Activated CD4-positive, alpha-beta T cell treated with anti-CD3 and anti-CD28 coated beads, Interleukin-2, amount 10 ng/mL, durations not matched to agents 7 days and 5 days (primary cell): Measurements from ENCODE around the gene CHKA. TPM values are rescaled to one million over a fixed set of nuclear protein-coding genes. Genes with fewer than 3 reads are reported as not detected.

Experiments
- CTCF ChIA-PET: fragments of 350-600 bp; sonication (Branson Sonifier 250); formaldehyde crosslinking; loops from one replicate; lab custom pipeline; 2021; ENCODE audit warnings: antibody characterized with exemption; lab: Charles Lee
- POLR2A ChIA-PET: fragments of 350-600 bp; sonication (Branson Sonifier 250); formaldehyde crosslinking; loops from one replicate; lab custom pipeline; 2021; ENCODE audit warnings: antibody characterized with exemption; lab: Charles Lee
- DNase-seq: peaks from one replicate; pipeline ENCODE4 v3.0.0-alpha.2; 2020
- H3K27ac Mint-ChIP-seq: one replicate; pipeline ENCODE4 v1.8.0; 2021; ENCODE audit warnings: mild to moderate bottlenecking, moderate library complexity, mixed read lengths
- H3K27me3 Mint-ChIP-seq: one replicate; pipeline ENCODE4 v1.8.0; 2021; ENCODE audit warnings: mixed read lengths
- H3K36me3 Mint-ChIP-seq: one replicate; pipeline ENCODE4 v1.8.0; 2021; ENCODE audit warnings: low read depth, mixed read lengths
- H3K4me1 Mint-ChIP-seq: one replicate; pipeline ENCODE4 v1.8.0; 2021; ENCODE audit warnings: mixed read lengths
- H3K4me3 Mint-ChIP-seq: one replicate; pipeline ENCODE4 v1.8.0; 2021; ENCODE audit warnings: mild to moderate bottlenecking, moderate library complexity, mixed read lengths
- H3K9me3 Mint-ChIP-seq: one replicate; pipeline ENCODE4 v1.8.0; 2021; ENCODE audit warnings: mixed read lengths
- total RNA-seq, 2 experiments: library from RNA; stranded (reverse); gene quantifications; one replicate each; pipeline ENCODE4 v1.2.3, GENCODE V29; 2021

Gene CHKA
- total RNA-seq, 2 experiments from 2014 or later, result 4.5 to 6.3 TPM

GRCh38 chr11:68022531-68022930 lies 98.7 kb downstream of the CHKA start:
- no peaks in the 10 kb centered on the region for H3K36me3 Mint-ChIP-seq
- no peak for DNase-seq
- no peaks in the 10 kb centered on the region for H3K4me1 Mint-ChIP-seq
- ChIA-PET CTCF (interaction anchor here (0.8 to 0.9 kb wide), 2 partner anchors 12 to 18 kb away, joined by 3 read pairs; no protein-coding TSS in a partner anchor), POLR2A (no interaction called here)
- H3K4me3 Mint-ChIP-seq, result no peak overlapping the region
- no peaks in the 10 kb centered on the region for H3K9me3 Mint-ChIP-seq
- no peaks in the 10 kb centered on the region for H3K27me3 Mint-ChIP-seq
- no peak overlapping the region for H3K27ac Mint-ChIP-seq

GRCh38 chr11:68021167-68021787 lies 99.9 kb downstream of the CHKA start:
- Mint-ChIP-seq H3K36me3 (no peaks in the 10 kb centered on the region), H3K27me3 (no peaks in the 10 kb centered on the region), H3K4me3 (no peak overlapping the region), H3K9me3 (no peaks in the 10 kb centered on the region), H3K27ac (no peak overlapping the region), H3K4me1 (no peaks in the 10 kb centered on the region)
- ChIA-PET CTCF (interaction anchor here (0.8 to 1.3 kb wide), 3 partner anchors 10 to 19 kb away, joined by 3 read pairs; no protein-coding TSS in a partner anchor), POLR2A (no interaction called here)
- no peak for DNase-seq

GRCh38 chr11:68020575-68020974 lies 100.6 kb downstream of the CHKA start:
- H3K27me3 Mint-ChIP-seq, result no peaks in the 10 kb centered on the region
- no peak overlapping the region for H3K4me3 Mint-ChIP-seq
- no peak overlapping the region for H3K27ac Mint-ChIP-seq
- POLR2A ChIA-PET, result no interaction called here
- no peaks in the 10 kb centered on the region for H3K4me1 Mint-ChIP-seq
- H3K36me3 Mint-ChIP-seq, result no peaks in the 10 kb centered on the region
- H3K9me3 Mint-ChIP-seq, result no peaks in the 10 kb centered on the region
- no peak for DNase-seq
- CTCF ChIA-PET, result no interaction called here

GRCh38 chr11:68019486-68019885 lies 101.7 kb downstream of the CHKA start:
- CTCF ChIA-PET, result interaction anchor here (1.4 kb wide), 1 partner anchor 20 kb away, joined by 3 read pairs; the partner anchor contains the start of gene TCIRG1
- Mint-ChIP-seq H3K27ac (no peak overlapping the region), H3K36me3 (no peaks in the 10 kb centered on the region)

GRCh38 chr11:68018730-68019190 lies 102.4 kb downstream of the CHKA start:
- H3K4me3 Mint-ChIP-seq, result no peak overlapping the region
- no peaks in the 10 kb centered on the region for H3K27me3 Mint-ChIP-seq
- POLR2A ChIA-PET, result no interaction called here
- no peaks in the 10 kb centered on the region for H3K9me3 Mint-ChIP-seq
- DNase-seq, result no peak
- H3K4me1 Mint-ChIP-seq, result no peaks in the 10 kb centered on the region
- CTCF ChIA-PET, result interaction anchor here (1.4 kb wide), 1 partner anchor 21 kb away, joined by 3 read pairs; the partner anchor contains the start of gene TCIRG1
- no peaks in the 10 kb centered on the region for H3K36me3 Mint-ChIP-seq
- H3K27ac Mint-ChIP-seq, result no peak overlapping the region

More at GRCh38 chr11:68019486-68019885, 101.7 kb downstream of the CHKA start:
- POLR2A ChIA-PET, result no interaction called here
- Mint-ChIP-seq H3K4me1 (no peaks in the 10 kb centered on the region), H3K27me3 (no peaks in the 10 kb centered on the region), H3K4me3 (no peak overlapping the region), H3K9me3 (no peaks in the 10 kb centered on the region)
- DNase-seq, result no peak

GRCh38 chr11:68017980-68018729 lies 103.0 kb downstream of the CHKA start:
- Mint-ChIP-seq H3K4me1 (no peaks in the 10 kb centered on the region), H3K4me3 (no peak overlapping the region), H3K27me3 (no peaks in the 10 kb centered on the region), H3K27ac (no peak overlapping the region), H3K9me3 (no peaks in the 10 kb centered on the region), H3K36me3 (no peaks in the 10 kb centered on the region)
- DNase-seq, result no peak
- POLR2A ChIA-PET, result no interaction called here
- CTCF ChIA-PET, result no interaction called here

GRCh38 chr11:68016904-68017817 lies 104.0 kb downstream of the CHKA start:
- Mint-ChIP-seq H3K4me1 (no peaks in the 10 kb centered on the region), H3K36me3 (no peaks in the 10 kb centered on the region), H3K4me3 (no peak overlapping the region), H3K27me3 (no peaks in the 10 kb centered on the region), H3K27ac (no peak overlapping the region), H3K9me3 (no peaks in the 10 kb centered on the region)
- POLR2A ChIA-PET, result no interaction called here
- no peak for DNase-seq
- CTCF ChIA-PET, result no interaction called here

GRCh38 chr11:68016161-68016903 lies 104.9 kb downstream of the CHKA start:
- H3K27me3 Mint-ChIP-seq, result no peaks in the 10 kb centered on the region
- POLR2A ChIA-PET, result no interaction called here
- H3K9me3 Mint-ChIP-seq, result no peaks in the 10 kb centered on the region
- DNase-seq, result no peak
- H3K27ac Mint-ChIP-seq, result no peak overlapping the region
- CTCF ChIA-PET, result no interaction called here
- H3K4me3 Mint-ChIP-seq, result no peak overlapping the region
- no peaks in the 10 kb centered on the region for H3K36me3 Mint-ChIP-seq
- H3K4me1 Mint-ChIP-seq, result no peaks in the 10 kb centered on the region

- Mint-ChIP-seq H3K27me3 (no peaks in the 10 kb centered on the region), H3K4me1 (no peaks in the 10 kb centered on the region), H3K36me3 (no peaks in the 10 kb centered on the region), H3K4me3 (no peak overlapping the region), H3K9me3 (no peaks in the 10 kb centered on the region), H3K27ac (no peak overlapping the region)
- DNase-seq, result no peak
- POLR2A ChIA-PET, result no interaction called here
- CTCF ChIA-PET, result interaction anchor here (0.6 kb wide), 1 partner anchor 150 kb away, joined by 3 read pairs; no protein-coding TSS in a partner anchor
Measured at GRCh38 chr11:68015467-68015866, 105.7 kb downstream of the CHKA start.

GRCh38 chr11:68014947-68015447 lies 106.2 kb downstream of the CHKA start:
- no peaks in the 10 kb centered on the region for H3K9me3 Mint-ChIP-seq
- CTCF ChIA-PET, result interaction anchor here (0.6 kb wide), 1 partner anchor 151 kb away, joined by 3 read pairs; no protein-coding TSS in a partner anchor

GRCh38 chr11:68014157-68014946 lies 106.8 kb downstream of the CHKA start:
- Mint-ChIP-seq H3K4me1 (peaks cover 4% of the 10 kb centered on the region), H3K9me3 (no peaks in the 10 kb centered on the region), H3K36me3 (no peaks in the 10 kb centered on the region), H3K4me3 (no peak overlapping the region), H3K27me3 (no peaks in the 10 kb centered on the region), H3K27ac (peak overlapping the region; percentile 19)
- CTCF ChIA-PET, result interaction anchor here (0.5 kb wide), 1 partner anchor 16 kb away, joined by 3 read pairs; the partner anchor contains the start of gene NDUFS8
- POLR2A ChIA-PET, result no interaction called here
- DNase-seq, result no peak

More at GRCh38 chr11:68014947-68015447, 106.2 kb downstream of the CHKA start:
- POLR2A ChIA-PET, result no interaction called here
- Mint-ChIP-seq H3K4me3 (no peak overlapping the region), H3K27ac (no peak overlapping the region), H3K4me1 (no peaks in the 10 kb centered on the region), H3K36me3 (no peaks in the 10 kb centered on the region), H3K27me3 (no peaks in the 10 kb centered on the region)
- no peak for DNase-seq
